HG02973 (cell line): Measurements from ENCODE around the gene NARS2.
"Not testable (repeated sequence)": the region's sequence is repeated elsewhere in the genome, so short reads cannot be mapped to it uniquely, and the experiment has no call there.

Experiments
- ATAC-seq: cut with Tn5 transposase; IDR thresholded peaks from one replicate; pipeline ENCODE4 v1.9.1; 2021; ENCODE audit warnings: moderate library complexity; ENCODE audit not compliant: unreplicated experiment

The NARS2 gene

DNA sequence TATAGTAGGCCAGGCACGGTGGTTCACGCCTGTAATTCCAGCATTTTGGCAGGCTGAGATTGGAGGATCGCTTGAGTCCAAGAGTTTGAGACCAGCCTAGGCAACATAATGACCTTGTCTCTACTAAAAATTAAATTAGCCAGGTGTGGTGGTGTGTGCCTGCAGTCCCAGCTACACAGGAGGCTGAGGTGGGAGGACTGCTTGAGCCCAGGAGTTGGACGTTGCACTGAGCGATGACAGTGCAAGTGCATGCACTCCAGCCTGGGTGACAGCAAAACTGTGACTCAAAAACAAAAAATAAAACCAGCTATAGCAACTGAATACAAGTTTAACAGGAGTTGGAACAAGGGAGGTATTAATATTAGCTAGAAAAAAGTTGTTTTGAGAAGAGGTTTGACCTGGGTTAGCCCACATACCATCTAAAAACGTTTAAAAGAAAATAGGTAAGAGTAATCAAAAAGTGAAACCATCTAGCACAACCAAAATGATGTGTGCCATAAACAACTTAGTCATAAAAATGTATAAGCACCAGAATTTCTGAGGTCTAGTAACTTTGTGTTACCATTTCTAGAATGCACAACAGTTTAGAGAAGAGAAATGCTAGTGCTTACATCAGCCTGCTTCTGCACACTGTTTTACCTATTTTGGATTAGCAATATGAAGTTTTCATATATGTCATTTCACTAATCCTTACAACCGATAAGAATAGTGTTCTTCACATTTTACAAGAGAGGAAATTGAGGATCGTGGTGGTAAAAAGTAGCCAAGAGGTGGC is 26.5 kb downstream of the NARS2 start:
- no peak for ATAC-seq

DNA sequence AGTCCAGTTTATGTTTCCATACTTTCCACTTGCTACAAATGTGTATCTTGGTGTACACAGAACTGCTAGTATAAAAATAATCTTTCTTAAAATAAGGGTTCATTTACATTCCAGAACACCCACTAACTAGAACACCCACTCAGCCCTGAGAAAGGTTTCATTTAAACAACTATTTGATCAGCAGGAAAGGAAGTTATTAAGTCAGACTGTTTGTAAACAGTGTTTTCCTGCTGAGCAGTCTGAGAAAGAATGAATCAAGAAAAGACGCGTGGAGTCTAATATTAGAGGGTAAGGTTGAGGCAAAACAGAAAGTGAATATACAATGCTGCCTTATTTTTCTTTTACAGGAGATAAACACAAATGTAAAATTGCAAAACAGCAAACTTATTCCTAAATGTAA is 32.7 kb downstream of the NARS2 start:
- ATAC-seq = no peak

DNA sequence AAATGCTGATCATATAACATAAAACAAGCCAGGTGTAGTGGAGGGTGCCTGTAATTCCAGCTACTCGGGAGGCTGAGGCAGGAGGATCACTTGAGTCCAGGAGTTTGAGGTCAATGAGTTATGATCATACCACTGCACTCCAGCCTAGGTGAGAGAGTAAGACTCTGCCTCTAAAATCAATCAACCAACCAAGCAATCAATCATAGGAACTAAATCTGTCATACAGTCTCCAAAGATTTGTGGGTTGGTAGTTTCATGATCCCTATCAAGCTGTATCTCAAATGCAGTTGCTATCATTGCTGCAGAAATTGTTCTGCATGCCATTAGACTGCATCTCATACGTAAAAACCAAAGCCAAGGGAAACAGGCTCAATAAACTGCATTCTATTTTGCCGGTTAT is 33.1 kb downstream of the NARS2 start:
- no peak for ATAC-seq

DNA sequence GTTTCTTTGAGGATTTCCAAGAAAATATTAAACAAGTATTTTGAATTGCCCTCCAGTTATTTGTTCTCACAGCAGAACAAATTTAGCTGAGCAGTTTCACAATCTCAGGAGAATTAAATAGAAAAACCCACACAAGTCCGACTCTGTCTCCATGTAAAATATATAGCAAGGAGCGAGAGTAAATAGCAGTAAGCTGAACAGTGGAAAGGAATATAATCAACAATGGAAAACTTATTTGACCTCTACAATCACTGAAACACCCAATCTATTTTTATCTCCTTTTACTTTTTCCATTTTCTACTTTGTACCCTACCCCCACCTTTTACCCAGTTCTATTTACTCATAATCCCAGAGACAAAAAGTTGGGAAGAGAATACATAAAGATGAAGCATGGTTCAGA is 34.4 kb downstream of the NARS2 start:
- ATAC-seq = no peak

DNA sequence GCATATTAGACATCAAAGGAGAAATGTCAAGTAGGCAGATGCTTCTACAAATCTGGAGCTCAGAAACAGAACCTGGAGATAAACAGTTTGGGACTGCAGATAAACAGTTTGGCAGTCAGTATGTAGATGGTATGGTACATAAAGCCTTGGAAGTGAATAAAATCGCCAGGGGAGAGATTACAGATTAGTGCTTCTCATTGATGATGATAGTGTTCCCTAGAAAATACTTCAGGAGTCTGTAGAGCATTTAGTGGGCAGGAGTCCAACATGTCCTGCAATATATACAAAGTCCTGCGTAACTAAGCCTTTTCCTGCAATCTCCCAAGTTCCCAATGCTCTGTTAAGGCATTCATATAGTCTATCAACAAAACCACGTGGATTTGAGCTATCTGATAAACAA is 35.2 kb downstream of the NARS2 start:
- no peak for ATAC-seq

DNA sequence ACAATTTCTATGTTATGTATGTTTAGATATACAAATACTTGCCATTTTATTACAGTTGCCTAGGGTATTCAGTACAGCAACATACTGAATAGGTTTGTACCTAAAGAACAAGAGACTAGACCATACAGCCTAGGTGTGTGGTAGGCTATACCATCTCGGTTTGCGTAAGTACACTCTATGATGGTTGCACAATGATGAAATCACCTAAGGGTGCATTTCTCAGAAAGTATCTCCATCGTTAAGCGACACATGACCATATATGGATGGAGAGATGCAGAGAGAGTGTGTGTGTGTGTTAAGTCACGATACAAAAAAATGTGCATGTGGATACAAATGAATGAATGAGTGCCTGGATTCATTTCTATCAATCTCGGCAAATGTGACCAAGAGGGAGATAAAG is 37.7 kb downstream of the NARS2 start:
- no peak for ATAC-seq

DNA sequence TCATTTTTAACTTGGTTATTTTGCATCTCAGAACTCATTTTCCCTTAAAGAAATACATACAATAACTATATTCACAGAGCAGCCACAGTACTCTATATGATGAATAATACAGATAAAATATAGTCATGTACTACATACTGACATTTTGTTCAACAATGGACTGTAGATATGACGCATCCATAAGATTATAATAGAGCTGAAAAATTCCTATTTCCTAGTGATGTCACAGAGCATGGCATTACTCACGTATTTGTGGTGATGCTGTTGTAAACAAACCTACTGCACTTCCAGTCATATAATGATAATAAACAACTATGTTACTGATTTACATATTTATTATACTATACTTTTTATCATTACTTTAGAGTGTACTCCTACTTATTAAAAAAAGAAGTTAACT is 38.7 kb downstream of the NARS2 start:
- ATAC-seq = no peak

DNA sequence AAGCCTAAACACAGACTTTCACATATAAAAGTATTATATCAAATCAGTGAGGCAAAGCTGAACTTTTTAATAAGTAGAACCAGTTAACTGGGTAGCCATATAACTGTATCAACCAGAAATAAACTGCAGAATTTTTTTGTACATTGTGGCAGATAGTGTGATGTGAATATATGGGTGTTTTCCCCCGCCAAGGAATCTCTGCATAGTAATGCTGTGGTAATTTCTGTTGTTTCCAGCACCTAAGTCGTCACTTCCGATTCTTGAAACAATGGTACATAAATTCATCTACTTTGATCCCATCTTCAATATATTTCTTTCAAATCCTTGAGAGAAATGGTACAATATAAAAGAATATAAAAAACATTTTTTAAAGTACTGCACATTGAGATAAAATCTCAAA is 39.6 kb downstream of the NARS2 start:
- ATAC-seq = peak; percentile 58

DNA sequence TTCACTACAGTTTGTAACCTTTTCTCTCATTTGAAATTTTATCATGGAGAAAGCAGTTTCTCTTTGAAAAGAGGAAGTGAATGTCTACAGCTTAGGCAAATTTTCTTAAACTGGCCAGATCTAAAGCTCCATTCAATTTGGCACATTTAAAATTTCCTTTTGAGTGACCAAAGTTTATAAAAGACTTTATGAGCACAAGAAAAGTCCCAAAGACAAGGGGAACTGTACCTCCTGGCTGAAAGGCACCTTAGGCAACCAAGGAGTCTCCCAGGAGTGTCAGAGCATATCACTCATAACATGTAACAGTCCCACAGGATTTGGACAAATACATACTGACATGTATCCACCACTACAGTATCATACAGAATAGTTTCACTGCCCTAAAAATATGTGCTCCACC is 41.3 kb downstream of the NARS2 start:
- no peak for ATAC-seq

DNA sequence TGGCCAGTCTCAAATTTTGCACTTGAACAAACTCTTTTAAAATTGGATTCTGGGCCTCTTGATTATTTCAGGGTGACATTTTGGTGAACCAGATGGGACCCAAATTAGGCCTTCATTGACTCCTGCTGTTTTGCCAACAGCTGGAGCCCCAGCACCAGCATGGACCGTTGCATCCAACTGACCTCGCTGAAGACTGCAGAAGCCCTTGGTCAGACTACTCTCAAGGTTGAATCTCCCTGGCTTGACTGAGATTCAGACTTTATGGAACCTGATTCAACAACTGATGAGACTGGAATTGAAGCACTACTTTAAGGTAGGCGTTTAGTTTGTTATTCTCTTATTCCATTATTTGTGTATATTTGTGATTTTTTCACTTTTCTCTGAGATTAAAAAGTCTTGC is 41.7 kb downstream of the NARS2 start:
- ATAC-seq = no peak

DNA sequence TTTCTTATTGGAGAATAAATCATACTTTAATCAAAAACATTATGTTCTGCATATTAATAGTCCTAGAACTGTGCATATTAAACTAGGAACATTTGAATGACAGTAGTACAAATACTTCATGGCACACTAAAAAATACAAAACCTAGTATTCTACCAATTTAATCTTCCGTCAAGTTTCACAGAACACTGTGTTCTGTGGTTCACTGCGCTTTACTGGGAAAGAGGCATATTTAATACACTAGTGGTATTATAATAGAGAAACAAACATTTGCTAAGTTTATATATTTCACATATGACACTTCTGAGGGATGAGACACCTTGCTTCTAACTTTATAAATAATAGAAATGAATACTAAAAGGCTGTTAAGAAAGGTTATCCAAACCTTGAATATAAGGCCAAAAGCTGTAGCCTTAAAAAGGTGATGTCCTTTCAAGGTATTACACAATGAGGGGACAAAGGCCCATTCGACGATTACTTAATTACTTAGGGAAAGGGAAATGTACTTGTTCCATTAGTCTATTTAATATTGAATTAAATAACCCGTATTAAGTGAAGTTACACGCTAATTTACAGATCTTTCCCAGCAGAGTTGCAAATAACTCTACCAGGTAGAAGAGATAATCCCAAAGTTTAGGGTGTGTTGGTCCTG is 48.0 kb downstream of the NARS2 start:
- ATAC-seq = no peak

DNA sequence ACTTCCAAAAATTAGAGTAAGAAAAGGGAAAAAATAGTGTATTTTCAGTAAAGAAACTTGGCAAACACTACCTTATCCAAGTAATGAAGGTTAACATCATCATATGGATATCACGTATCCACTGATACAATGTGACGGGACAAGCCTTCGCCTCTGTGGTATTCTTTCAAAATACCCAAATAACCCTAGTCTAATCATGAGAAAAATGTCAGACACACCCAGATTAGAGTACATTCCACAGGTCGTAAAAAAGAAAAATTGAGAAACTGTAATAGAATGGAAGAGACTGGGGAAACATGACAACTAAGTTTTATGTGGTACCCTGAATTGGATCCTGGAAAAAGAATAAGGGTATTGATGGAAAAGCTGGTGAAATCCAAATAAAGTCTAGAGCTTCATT is 48.9 kb downstream of the NARS2 start:
- no peak for ATAC-seq

DNA sequence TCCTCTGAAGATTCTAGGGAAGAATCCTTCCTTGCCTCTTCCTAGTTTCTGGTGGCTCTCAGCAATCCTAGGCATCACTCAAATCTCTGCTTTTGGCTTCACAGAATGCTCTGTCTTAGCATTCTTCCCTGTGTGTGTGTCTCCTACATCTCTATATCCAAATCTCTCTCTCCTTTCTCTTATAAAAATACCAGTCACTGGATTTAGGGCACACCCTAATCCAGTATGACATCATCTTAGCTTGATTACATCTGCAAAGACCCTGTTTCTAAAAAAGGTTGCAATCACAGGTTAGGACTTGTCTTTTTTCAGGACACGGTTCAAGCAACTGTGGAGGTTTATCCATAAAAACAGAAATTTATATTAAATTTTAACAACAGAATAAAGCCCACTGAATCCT is 54.4 kb downstream of the NARS2 start:
- no peak for ATAC-seq

DNA sequence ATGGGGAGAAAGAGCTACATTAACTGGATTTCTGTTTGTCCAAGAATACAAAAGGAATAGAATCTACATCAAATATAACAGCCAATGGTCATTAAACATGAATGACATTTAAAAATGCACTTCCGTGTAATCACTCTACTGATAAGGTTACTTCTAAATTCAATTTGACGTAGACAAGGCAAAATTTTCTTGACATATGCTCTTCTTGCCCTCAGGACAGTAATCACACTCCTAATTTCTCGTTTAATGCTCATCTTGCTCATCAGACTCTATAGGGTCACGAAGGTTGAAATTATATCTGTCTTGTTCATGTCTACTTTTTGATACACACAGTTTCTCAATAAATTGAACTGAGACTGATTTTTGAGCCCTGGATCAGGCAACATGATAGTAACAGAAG is 58.4 kb downstream of the NARS2 start:
- ATAC-seq = no peak

DNA sequence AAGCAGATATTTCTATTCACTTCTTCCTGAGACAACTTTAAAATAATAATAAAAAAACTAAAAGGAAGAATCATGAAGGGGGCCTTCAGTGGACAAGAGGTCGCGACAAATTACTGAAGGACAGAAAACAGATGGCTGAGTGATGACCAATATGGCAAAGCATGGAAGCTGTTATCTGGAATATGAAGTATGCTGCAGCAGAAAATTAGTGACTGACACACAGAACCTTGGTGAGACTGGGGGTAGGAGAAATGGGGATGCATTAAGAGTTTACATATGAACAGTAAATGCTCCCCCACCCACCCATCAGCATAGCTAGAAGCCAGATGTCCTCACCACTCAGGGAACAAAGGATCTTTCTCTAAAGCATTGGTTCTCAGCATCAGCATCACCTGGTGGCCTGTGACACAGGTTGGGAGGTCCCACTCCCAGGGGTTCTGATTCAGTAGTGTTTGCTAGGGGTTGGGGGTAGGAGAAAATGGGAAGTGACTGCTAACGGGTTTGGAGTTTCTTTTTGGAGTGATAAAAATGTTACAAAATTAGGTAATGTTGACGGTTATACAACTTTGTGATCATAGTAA is 59.7 kb downstream of the NARS2 start:
- ATAC-seq = no peak

DNA sequence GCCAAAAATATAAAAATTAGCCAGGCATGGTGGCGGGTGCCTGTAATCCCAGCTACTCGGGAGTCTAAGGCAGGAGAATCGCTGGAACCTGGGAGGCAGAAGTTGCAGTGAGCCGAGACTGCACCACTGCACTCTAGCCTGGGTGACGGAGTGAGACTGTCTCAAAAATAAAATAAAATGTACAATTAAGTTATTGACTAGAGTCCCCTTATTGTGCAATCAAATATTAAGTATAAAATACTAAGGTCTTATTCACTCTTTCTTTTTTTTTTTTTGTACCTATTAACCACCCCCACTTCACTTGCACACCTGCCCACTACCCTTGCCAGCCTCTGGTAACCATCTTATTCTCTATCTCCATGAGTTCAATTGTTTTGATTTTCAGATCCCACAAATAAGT is 61.6 kb downstream of the NARS2 start:
- ATAC-seq = not testable (repeated sequence)

DNA sequence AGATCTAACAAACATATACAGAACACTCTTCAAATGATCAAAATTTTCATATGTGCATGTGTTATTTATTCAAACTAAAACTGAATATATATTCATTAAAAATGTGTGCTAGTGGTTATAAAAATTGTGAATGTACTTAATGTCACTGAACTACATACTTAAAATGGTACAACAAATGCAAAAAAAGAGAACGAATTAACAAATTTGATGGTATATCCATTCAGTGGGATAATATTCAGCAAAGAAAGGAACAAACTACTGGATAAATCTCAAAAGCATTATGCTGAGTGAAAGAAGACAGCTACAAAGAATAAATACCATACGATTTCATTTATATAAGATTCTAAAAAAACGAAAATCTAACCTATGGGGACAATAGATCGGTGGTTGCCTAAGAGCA is 64.1 kb downstream of the NARS2 start:
- no peak for ATAC-seq

DNA sequence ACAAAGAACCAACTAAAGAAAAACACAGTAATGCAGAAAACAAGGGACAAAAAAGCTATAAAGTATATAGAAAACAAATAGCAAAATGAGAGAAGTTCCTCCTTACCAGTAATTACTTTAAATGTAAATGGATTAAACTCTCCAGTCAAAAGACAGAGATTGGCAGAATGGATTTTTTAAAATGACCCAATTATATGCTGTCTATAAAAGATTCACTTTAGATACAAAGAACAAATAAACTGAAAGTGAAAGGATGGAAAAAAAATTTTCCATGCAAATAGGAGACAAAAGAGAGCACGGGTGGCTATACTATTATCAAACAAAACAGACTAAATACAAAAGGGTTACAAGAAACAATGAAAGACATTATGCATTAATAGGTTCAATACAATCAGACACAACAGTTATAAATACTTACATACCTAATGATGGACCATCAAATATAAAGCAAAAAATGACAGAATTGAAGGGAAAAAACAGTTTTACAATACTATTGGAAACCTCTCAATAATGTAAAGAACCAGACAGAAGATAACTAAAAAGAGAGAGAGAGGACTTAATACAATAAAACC is 64.6 kb downstream of the NARS2 start:
- no peak for ATAC-seq

DNA sequence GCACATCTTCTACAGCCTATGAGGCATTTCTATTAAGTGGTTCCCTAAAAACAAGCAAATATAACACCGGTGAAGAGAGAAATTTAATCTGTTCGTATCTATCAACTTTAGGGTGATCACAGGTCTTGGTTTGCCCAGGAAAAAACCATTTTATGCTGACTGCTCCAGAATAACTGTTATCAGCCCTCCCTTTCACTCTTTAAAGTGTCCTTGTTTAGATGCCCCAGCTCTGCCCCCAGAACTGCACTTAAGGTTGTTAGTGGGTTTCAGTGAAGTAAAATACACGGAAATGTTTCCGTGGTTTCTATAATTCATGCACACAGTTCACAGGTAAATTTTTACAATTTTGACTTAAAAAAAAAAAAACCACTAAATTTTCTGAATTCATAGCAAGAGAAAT is 70.0 kb downstream of the NARS2 start:
- ATAC-seq = no peak

DNA sequence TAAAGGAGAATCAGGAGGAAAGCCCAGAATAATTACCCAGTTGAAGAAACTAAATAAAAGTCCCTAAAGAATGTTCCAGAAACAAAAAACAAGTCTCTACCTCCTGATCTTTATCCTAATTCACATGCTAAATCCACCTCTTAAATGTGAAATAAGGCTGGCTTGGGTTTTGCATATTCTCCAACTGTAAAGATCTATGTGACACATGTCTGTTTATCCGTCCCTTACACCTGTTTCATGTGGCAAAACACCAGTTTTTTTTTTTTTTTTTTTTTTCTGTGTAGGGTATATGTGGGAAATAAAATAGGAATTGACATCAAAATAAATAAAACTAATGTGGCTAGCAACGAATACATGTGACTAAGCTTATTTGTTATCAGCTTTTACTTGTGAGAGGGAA is 70.5 kb downstream of the NARS2 start:
- no peak for ATAC-seq

DNA sequence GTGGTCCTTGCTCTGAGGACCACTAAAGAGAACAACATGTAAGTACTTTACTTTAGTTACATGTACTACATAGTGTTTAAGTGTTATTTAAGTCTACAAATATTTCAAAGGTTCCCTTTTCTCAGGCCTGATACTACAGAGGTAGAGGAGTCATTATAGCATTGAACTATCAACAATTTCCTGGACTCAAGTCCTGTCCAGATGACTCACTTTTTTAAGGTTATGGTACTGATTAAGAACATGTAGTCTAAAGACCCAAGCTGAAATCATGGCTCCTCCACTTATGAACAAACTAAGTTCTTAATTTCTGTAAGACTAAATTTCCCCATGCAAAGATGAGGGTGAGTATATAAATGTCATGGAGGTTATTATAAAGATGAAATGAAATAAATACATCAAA is 74.7 kb downstream of the NARS2 start:
- ATAC-seq = no peak

DNA sequence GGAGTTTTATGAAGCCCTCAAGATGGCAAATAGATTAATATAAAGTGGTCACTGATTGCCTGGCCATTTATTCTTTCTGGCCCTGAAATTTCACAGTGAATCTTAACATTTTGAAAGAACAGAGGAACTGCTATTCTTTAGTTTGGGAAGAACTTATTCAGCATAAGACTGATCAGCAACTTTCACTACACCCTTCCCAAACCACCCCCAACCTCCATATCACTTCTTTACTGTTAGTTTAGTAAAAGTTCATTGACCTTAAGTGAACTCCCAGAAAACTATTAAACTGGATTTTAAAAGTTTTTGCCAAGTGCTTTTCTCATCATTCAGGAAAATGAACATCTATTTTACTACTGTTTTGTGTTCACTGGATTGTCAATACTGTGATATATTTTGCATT is 77.4 kb downstream of the NARS2 start:
- no peak for ATAC-seq
